GM18508 (cell line): ENCODE measurements around the gene CMIP.

ENCODE experiments used
- ATAC-seq: cut with Tn5 transposase; IDR thresholded peaks from one replicate; pipeline ENCODE4 v1.9.1; 2021; ENCODE audit warnings: moderate number of reproducible peaks; ENCODE audit not compliant: insufficient read depth, unreplicated experiment

Gene CMIP

DNA sequence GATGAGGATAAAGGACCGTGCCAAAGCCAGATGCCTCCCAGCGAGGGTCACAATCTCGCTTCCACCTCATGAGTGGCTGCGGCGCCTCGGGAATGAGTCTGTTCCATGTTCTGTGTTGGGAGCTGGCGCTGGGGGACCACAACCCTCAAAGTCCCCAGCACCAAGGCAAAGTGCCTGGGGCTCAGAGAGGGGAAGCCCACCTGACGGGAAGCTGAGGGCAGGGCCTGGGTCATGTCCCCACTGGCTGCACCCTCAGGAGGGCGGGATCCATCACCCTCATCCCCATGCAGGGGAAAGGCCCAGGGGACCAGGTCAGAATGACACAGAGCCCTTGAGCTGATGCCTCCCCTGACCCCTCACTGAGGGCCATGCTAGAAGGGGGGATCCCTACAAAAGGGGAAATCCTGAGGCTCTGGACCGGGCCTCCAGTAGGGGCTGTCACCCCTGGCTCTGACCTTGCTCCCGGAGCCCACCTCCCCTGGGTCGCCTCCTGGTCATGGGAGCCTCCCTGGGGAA lies 183.2 kb downstream of the CMIP start:
- no peak for ATAC-seq

DNA sequence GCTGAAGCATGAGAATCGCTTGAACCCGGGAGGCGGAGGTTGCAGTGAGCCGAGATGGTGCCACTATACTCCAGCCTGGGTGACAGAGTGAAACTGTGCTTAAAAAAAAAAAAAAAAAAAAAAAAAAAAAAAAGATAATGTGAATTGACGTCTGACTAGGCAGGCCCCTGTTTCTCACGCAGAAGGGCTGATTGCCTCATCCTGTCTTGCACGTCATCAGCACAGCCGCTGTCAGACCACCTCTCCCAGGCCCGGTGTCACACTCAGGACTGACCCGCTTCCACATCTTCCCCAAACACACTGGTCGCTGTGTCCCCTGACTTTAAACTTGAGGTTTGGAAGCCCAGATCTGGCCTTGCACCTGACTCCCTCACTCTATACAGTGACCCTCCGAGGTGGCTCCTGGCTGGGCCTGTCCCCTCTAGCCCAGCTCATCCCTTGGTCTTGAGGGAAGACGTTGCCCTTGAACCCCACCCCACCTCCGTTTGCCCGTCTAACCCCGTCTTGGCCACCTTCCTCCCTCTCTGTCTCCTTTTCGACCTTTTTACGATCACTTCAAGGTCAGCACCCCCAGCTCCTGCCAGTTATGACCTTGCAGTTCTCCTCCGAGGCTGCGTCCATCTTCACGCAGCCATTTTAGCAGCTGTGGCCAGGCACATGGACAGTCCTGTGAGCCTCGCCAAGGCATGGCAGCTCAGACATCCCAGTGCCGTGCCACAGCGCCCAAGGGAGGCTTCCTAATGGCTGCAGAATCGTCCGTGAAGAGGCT lies 184.6 kb downstream of the CMIP start:
- no peak for ATAC-seq

DNA sequence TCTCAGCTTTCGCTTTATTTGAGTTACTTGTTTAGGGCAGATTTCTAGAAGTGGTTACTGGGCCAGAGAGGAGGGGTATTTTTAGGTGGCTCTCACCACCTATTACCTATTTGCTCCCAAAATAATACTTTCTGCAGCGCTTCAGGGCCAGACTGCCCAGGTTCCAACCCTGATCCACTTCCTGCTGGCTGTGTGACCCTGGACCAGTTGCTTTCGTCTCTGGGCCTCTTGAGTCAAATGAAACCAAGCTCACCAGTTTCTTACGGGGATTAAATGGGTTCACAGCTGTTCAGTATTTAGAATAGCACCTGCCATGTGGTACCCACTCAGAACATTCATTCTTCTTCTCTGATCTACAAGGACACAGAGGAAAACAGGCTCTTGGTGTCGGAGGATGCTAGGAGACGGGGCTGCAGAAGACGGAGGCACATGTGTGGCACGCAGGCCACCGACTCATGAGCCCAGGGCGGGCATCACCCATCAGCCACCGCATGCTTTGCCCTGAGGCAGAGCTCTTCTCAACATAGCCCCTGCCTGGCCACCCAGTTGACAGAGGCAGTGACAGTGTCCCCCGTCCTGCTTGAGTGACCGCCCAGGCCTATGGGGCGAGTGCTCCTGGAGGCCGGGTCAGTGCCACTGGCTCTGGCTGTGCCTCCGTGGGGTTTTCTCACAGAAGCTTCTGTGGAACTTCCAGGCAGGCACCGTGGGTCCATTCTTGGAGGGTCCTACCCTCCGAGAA lies 185.5 kb downstream of the CMIP start:
- no peak for ATAC-seq

DNA sequence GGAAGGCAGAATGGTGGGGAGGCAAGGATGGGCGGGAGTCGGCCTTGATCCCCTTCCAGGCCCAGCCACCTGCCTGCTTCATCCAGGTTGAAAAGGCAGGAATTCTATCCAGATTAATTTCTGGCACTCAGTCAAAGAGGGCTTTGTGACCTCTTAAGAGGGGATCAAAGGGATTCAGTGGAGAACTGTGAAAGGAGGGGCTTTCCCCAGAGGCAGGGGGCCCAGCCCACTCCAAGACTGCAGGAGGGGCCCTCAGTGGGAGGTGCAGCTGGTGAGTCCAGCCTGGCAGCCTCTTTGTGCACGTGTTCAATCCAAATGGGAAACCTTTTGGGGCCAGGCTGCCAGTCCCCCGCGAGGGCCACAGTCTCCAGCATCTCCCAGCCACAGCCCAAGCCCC lies 186.0 kb downstream of the CMIP start:
- no peak for ATAC-seq

DNA sequence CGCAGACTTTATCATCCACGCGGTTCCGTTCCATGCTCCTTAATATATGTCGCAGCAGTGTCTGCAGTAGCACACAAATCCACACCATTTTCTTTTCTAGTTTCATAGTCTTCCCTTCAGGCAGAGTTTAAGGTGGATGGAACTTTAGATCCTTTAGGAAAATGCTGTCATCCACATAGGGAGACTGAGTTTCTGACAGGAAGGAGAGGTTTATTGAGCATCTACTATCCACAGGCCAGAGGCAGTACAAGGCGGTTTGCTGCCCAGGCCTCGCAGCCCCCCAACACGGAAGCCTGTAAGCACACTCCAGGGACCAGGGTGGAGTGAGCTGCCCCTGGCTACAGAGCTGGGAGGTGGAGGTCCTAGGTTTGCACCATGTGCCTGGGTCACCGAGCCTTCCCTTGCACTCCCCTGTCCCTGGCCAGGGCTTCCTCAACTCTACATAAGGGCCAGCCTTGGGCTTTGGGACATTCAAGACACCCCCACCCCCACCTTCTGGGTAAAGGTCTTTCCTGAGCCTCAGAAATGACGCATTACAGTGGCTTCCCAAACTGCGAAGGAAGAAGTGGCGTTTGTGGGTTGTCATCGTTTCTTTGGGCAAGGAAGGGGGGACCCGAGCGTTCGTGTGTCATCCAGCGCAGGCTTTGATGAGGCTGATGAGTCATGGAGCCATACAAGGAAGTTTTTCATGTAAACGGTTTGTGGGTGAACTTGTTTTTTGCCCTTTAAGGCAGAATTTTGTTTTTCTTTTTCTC lies 188.0 kb downstream of the CMIP start:
- ATAC-seq, result no peak

DNA sequence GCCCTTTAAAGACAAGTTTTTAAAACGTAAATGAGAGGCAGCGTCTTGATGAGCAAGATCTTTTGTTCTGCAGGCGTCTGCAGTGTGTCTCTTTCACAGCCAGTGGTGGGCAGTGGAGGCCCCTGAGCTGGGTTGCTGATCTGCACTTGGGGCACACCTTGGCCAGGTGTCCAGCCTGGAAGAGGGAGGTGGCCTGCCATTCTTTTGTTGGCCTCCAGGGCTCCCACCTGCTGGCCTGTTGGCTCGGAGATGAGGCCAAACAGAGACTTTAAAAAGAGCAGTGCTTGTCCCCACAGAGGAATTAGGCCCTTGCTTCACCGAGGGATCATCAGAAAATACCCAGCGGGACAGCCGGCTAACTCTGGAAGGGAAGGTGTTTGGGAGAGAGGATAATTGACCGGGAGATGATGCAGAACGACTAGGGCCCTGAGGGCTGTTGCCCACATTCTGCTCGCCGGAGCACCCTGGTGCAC lies 188.6 kb downstream of the CMIP start:
- ATAC-seq, result no peak

DNA sequence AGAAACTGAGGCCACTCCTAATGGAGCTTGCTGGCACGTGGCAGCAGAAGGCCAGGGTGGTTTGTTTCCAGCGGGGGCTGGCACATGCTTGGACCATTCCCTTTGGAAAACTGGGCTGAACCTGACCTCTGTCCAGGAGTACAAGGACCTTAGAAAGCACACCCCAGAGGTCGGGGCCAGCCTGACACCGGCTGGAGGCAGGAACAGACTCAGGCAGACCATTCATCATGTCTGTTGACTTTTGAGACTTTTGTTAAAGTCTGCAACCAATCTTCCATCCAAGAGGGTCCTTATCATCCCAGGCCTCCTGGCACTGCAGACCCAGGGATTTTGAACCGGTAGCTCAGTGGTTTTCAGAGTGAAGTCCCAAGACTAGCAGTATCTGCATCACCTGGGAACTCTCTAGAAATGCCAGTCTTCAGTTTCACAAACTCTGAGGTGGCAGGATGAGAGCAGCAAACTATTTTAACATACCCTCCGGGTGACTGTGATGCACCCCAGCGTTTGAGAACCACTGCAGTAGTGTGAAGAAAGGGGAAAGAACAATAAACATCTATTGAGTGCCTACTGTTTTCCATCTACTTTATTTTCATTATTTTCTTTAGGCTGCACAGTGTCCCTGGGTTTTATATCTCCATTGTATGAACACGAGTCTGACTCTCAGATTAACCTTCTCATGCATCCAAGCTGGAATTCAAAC lies 189.2 kb downstream of the CMIP start:
- ATAC-seq, result no peak

DNA sequence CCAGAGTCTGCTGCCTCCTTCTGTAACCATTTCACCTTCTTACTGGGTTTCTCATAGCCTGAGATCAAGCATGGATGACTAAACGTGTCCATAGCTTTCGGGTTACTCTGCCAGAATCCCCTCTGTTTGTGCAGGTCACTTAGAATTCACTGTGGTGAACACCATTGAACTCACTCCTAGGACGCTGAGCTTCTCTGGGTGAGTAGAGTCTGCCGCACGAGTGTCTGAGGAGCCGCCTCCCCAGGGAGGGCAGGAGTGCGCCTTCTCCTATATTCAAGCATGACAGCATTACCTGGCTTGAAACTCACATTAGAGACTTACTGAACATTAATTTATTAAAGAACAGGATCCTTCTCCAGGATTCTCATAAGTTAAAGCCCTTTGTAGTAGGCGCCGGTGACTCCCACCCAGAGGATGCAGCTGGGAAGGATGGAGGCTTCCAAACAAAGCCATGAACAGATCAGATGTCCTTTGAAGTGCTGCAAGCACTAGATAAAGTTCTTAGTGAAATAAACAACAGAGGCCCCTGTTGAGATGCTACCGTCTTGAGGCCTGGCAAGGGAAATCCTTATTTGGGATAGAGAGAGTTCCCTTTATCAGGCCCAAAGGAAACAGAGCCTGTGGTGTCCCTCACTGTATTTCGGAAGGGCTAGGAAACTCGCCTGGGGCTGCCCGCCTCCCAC lies 189.9 kb downstream of the CMIP start:
- no peak for ATAC-seq

DNA sequence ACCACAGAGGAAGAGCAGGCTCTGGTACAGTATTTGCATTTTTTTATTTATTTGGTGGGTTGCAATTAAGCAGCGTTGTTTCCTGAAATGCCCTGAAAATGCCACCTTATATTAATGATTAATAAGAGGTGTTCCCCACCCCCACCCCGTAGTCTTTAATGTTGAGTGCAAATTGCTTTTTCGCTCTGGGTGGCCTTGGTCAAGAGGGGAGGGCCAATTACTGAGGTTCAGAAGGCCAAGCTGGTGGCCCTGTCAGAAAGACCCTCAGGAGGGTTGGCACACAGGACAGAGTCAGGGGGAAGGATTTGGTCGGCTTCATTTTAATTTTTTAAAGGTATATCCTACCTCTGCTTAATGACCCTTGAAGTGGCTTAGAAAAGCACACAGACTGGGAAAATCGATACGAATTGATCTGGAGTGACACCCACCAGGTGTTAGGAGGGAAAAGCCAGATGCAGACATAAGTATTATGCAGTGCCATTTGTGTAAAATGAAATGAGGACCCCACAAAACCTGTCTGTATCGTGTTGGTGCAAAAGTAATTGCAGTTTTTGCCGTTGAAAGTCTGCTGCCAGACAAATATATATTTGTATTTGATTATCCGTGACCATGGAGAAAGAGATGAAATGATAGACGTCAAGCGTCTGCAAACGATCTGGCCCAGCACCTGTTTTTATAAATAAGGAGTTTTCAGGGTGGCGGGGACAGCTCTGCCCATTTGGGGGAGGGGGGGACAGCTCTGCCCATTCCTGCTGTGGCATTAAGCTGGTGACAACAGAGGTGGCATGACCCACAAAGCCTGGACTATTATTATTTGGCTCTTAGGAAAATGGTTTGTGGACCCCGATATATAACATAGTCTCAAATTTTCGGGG lies 190.7 kb downstream of the CMIP start:
- no peak for ATAC-seq

DNA sequence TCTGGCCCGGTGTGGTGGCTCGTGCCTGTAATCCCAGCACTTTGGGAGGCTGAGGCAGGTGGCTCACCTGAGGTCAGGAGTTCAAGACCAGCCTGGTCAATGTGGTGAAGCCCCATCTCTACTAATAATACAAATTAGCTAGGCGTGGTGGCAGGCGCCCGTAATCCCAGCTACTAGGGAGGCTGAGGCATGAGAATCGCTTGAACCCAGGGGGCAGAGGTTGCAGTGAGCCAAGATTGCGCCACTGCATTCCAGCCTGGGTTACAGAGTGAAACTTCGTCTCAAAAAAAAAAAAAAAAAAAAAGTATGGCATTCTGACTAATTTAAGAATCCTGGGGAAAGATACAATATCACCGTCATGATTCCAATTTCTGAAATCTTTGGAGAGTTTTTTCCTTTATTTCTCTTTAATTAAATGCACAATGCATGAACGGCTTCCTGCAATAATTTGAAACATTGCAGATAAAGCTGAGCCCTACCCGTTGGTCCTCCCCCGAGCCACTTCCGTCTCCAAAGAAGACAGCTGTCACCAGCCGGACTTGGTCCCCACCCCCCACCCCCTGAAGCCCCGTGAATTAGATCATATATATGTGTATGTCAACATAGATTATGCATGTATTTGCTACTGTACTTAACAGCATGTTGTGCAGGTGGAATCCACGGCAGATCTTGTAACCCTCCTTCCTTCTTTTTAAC lies 191.8 kb downstream of the CMIP start:
- ATAC-seq, result no peak

DNA sequence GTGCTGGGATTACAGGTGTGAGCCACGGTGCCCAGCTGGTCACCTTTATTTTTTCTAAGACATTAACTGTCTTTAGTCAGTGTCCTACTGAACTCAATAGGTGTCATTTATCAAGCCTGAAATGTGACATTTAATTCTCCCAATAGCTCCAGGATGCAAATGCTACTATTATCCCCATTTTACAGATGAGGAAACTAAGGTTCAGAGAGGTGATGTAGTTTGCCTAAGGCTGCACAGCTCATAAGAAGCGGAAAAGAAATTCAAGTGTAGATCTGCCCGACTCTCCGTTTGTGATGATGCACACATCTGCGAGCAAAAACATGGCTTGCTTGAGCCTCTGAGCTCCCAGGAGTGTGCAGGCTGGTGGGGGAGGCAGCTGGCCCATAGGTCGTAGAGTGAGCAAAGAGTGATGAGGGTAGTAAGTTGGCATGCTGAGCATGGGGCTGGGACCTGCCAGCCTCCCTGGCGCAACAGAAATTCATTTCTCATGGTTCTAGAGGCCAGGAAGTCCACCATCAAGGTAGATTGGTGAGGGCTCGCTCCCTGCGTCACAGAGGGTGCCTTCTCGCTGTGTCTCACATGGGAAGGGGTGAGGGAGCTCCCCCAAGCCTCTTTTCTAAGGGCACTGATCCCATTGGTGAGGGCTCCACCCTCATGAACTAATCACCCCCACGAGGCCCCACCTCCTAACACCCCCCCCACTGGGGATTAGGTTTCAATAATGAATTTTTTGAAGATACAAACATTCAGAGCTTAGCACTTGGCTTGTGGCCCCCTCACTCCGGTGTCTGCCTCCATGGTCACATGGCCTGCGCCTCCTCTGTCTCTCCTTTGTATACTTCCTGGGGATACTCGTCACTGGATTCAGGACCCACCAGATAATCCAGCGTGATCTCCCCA lies 193.0 kb downstream of the CMIP start:
- ATAC-seq, result no peak

DNA sequence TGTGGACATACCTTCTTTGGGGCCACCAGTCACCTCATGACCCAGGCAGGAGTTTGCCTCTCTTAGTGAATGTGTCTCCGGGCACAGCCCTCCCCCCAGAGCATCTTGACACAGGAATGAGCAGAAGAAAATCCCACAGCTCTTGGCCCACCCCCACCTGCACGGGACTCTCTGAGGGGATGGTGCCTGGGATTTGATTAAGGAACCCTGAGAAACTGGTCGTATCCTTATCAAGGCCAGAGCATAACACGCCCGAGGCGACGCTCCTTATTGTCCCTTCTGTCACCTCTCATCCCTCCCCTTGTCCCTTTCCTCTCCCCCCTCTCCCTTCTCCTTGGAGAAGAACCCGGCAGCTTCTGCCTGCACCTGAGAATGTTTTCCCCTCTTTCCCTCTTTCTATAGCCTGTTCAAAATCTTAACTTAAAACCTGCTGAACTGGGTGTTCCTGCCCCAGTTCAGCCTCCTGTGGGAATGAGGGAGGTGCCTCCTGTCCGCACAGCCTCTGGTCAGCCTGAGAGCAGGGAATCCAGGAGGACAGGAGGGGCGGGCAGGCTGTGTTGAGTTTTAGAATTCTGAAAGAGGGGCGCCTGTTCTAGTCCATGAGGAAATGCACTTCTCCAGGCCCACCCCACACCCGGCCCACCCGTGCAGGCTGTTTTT lies 193.8 kb downstream of the CMIP start:
- ATAC-seq, result no peak

DNA sequence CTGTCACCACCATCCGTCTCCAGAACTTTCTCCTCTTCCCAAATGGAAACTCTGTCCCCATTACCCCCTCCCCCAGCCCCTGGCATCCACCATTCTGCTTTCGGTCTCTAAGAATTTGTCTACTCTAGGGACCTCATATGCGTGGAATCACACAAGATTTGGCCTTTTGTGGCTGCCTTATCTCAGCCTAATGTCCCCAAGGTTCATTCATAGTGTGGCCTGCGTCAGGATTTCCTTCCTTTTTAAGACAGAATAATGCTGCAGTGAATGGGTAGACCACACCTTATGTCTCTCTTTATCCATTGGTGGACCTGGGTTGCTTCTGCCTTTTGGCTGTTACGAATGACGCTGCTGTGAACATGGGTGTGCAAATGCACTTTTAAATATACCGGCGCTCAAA lies 194.7 kb downstream of the CMIP start:
- ATAC-seq, result no peak

DNA sequence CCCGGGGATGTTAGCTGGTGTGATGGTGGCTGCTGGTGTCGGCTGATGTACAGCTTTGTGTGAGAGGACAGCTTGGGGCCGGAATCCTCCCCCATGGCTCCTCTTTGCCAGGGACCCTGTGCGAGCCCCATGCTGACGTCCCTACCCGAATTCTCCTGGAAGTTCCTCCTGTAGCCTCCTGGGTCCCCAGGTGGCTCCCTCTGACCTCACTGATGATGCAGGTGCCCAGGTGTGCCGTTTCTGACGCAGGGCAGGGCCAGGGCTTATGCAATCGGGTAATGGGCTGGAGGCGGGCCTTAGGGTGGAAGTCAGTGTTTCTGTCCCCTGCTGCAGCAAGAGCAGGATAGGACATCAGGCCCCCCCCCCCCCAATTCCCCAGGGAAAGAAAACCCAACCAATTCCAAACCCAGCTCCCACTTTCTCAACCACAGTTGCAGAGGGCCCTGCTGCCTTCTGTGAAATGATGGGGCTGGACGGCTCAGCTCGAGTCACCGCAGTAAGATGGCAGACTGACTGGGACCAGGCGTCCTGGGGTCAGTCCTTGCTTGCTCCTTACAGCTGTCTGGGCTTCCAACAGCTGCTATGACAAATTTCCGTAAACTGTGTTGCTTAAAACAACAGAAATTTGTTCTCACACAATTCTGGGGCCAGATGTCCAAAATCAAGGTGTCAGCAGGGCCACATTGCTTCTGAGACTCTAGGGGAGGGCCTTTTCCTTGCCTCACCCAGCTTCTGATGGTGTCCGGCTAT lies 195.5 kb downstream of the CMIP start:
- ATAC-seq, result no peak

DNA sequence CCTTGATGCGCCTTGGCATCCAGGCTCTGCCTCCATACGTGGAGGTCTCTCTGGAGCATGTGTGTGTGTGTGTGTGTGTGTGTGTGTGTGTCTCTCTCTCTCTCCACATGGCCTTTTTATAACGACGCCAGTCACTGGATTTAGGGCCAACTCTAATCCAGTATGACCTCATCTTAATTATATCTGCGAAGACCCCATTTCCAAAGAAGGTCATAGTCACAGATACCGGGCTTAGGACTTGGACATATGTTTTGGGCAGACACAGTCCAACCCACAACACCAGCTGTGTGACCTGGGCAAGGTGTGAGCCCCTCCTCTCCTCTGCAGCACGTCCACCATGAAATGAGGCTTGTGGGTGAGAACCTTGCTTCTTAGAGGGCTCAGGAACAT lies 196.1 kb downstream of the CMIP start:
- ATAC-seq, result no peak
